Right lobe of liver (tissue), 6 donors: ENCODE data around the gene FYN. TPM values are rescaled to one million over a fixed set of nuclear protein-coding genes. Genes with fewer than 3 reads are reported as not detected.

Source experiments
- ATAC-seq, 4 donors: fragments of 200-7000 bp; cut with Tn5 transposase; one replicate each; pipeline ENCODE4 v1.9.1; 2020; ENCODE audit warnings: mild to moderate bottlenecking in 4 of 4, moderate library complexity in 4 of 4
- DNase-seq, 3 donors: peaks; one replicate each; pipeline ENCODE4 v3.0.0-alpha.2; 2020
- H3K27ac ChIP-seq, 3 donors: fragments of 200-600 bp; one replicate each; pipeline ENCODE4 v1.8.0; 2022
- H3K27me3 ChIP-seq, 2 donors: fragments of 200-600 bp; one replicate each; pipeline ENCODE4 v1.8.0; 2022
- H3K36me3 ChIP-seq, 4 donors: fragments of 200-600 bp; sonication (generic) in 1 of 4; one replicate each; pipeline versions ENCODE4 v1.5.1 to v1.8.0; 2017 to 2022; ENCODE audit warnings: control low read depth in 1 of 4
- H3K4me1 ChIP-seq, 4 donors: fragments of 200-600 bp; sonication (generic) in 1 of 4; one replicate each; pipeline versions ENCODE4 v1.5.1 to v1.8.0; 2017 to 2022; ENCODE audit warnings: control low read depth in 1 of 4
- H3K4me3 ChIP-seq, 3 donors: fragments of 200-600 bp; one replicate each; pipeline ENCODE4 v1.8.0; 2022
- H3K9me3 ChIP-seq, 4 donors: fragments of 200-600 bp; sonication (generic) in 1 of 4; one replicate each; pipeline versions ENCODE4 v1.5.1 to v1.8.0; 2017 to 2022; ENCODE audit warnings: control low read depth in 1 of 4
- POLR2A ChIP-seq: fragments of 450-650 bp; IDR thresholded peaks from one replicate; pipeline ENCODE4 v1.6.1; 2017; ENCODE audit warnings: antibody characterized with exemption, mild to moderate bottlenecking
- WGBS: methylation state at CpG from one replicate; pipeline ENCODE4 v1.1.6; 2018; ENCODE audit warnings: low coverage, low lambda C conversion rate; ENCODE audit not compliant: insufficient coverage; ENCODE audit errors: missing lambda C conversion rate; 5-methylcytosine and 5-hydroxymethylcytosine counted together
- intact Hi-C, 2 donors: fragments of 100-400 bp; cut with DNase I; formaldehyde crosslinking; loops; one replicate each; pipeline versions ENCODE4 v1.11.2 to v1.14.1; 2022
- total RNA-seq, 6 experiments: library from RNA; depleted of rRNA in 2 of 6; stranded (reverse); fragments of >200 nt in 2 of 6; fragmentation: NEBNext Ultra II Directional in 3 of 6; extraction: Animal tissue kit (Norgen Biotek cat#: 25700) in 3 of 6; gene quantifications; one replicate each; pipeline versions ENCODE4 v1.1.0 to v1.2.4, GENCODE V29; 2016 to 2023
- TF ChIP-seq, protein P1 (sequence below), 4 donors: fragments of 200-600 bp in 3 of 4; fragments of 450-650 bp in 1 of 4; IDR thresholded peaks; one replicate each; pipeline versions ENCODE4 v1.5.1 to v1.8.0; 2016 to 2022; ENCODE audit warnings: antibody characterized with exemption in 4 of 4, mild to moderate bottlenecking in 2 of 4
- donor health status: DM: no; HTN: yes; CAD: no.
- donor health status: DM: no; HTN: no; CAD: no.
- donor health status: DM: no; HTN: no; CAD: no.
- donor health status: DM: no; HTN: yes; CAD: no.
- donor health status: DM: no; HTN: yes; CAD: no.

Gene FYN
- total RNA-seq, 6 experiments from 2014 or later = 16.8 to 33.7 (median 23.5) TPM

DNA sequence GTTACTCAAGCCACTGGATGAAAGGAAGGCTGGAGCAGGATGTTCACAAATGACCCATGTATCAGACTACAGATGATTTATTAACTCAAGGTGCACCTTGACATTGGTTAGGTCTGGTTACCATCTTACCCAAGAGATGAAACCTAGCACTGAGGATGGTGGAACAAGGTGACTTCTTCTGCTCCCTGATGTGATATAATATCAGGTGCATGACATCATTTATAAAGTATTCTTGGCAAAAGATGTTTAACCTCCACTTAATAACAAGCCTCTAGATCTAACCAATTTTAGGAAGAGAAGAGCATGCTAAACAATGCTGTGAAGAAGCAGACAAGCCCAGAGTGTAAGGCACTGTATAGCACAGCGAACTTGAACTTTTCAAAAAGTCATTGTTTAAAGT, 100.9 kb downstream of the FYN start:
- Histone ChIP-seq H3K9me3 (no peaks in the 10 kb centered on the region), H3K27ac (no peak overlapping the region), H3K27me3 (no peaks in the 10 kb centered on the region), H3K4me1 (no peaks in the 10 kb centered on the region), H3K36me3 (no peaks in the 10 kb centered on the region), H3K4me3 (no peak overlapping the region)
- intact Hi-C loops = no loop called here
- WGBS = 88% methylated on average over 1 of the region's 1 CpG
- ATAC-seq = no peak
- DNase-seq = no peak
- TF ChIP-seq, protein P1, sequence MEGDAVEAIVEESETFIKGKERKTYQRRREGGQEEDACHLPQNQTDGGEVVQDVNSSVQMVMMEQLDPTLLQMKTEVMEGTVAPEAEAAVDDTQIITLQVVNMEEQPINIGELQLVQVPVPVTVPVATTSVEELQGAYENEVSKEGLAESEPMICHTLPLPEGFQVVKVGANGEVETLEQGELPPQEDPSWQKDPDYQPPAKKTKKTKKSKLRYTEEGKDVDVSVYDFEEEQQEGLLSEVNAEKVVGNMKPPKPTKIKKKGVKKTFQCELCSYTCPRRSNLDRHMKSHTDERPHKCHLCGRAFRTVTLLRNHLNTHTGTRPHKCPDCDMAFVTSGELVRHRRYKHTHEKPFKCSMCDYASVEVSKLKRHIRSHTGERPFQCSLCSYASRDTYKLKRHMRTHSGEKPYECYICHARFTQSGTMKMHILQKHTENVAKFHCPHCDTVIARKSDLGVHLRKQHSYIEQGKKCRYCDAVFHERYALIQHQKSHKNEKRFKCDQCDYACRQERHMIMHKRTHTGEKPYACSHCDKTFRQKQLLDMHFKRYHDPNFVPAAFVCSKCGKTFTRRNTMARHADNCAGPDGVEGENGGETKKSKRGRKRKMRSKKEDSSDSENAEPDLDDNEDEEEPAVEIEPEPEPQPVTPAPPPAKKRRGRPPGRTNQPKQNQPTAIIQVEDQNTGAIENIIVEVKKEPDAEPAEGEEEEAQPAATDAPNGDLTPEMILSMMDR (IDR thresholded peaks at IDR 0.05) = no peak
- TF ChIP-seq POLR2A = no peak

DNA sequence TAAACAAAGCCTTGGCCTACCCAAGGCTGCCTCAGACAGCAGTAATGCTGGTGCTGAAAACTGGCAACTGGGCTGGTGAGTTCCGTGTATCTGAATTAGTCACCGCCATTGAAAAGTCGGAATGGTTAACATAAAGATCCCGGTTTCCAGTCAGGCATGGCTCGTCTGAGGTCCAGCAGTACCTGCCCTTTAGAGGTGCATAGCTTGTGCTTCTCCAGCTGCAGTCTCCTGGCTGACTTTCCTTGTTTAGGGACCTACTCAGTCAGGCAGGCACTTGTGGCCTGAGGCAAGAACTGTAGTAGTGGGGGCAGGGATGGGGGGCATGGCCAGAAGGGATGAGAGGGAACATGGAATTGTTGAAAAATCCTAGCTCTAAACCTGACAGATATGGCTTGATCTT, 101.6 kb downstream of the FYN start:
- no peaks in the 10 kb centered on the region for H3K9me3 ChIP-seq
- no peaks in the 10 kb centered on the region for H3K36me3 ChIP-seq
- no peak overlapping the region for H3K4me3 ChIP-seq
- H3K4me1 ChIP-seq = no peaks in the 10 kb centered on the region
- TF ChIP-seq POLR2A = no peak
- TF ChIP-seq, protein P1 (IDR thresholded peaks at IDR 0.05) = no peak
- no peak overlapping the region for H3K27ac ChIP-seq
- WGBS = 91% methylated on average over 5 of the region's 5 CpGs
- DNase-seq (no peak), ATAC-seq (no peak)
- intact Hi-C loops = no loop called here
- no peaks in the 10 kb centered on the region for H3K27me3 ChIP-seq

DNA sequence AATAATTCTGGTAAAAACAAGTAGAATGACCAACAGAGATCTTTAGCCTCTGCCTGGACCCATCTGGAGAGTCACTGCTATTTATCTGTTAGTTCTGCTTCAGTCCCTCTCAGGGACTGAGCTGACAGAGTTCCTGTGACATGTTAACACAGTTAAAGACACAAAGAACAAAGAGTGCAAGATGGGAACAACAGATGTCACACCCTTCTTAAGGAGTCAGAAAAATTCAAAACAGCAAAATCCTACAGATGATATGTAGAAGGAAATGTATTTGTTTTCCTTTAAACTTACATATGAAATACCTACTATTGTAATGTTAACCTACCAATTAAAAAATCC, 102.2 kb downstream of the FYN start:
- no peak overlapping the region for H3K4me3 ChIP-seq
- no peak overlapping the region for H3K27ac ChIP-seq
- no peaks in the 10 kb centered on the region for H3K36me3 ChIP-seq
- no peaks in the 10 kb centered on the region for H3K4me1 ChIP-seq
- intact Hi-C loops = no loop called here
- DNase-seq (no peak), ATAC-seq (no peak)
- TF ChIP-seq POLR2A = no peak
- TF ChIP-seq, protein P1 (IDR thresholded peaks at IDR 0.05) = no peak
- no peaks in the 10 kb centered on the region for H3K9me3 ChIP-seq
- no peaks in the 10 kb centered on the region for H3K27me3 ChIP-seq

DNA sequence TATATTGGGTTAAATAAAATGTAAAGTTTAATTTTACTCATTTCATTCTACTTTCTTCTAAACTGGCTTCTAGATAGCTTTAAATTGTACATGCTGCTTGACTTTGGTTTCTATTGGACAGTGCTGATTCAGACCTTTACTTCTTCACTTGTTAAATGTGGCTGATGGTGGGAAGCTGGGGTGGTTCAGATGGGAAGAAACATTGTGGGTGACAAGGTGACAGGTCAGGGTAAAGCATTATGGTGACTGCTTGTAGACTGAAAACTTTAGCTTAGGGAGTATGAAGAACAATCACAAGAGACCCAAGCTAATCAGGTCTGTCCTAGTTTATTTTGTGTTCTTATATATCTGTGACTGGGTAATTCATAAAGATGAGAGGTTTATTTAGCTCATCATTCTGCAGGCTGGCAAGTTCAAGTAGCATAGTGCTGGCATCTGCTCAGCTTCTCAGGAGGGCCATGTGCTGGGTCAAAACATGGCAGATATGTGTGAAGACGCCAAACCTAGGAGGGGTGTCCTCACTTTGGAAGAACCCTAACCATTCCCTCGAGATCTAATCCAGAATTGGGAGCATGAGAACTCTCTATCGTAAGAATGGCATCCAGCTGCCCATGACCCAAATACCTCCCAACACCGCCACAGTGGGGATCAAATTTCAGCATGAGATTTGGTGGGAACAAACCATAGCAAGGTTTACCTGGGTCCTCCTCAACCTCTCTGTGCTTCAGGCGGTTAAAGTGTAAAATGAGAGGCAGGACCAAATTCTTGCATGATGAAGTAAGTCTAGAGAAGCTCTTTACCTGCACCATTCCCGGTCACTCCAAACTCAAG, 102.8 kb downstream of the FYN start:
- H3K27ac ChIP-seq = no peak overlapping the region
- no peaks in the 10 kb centered on the region for H3K9me3 ChIP-seq
- no peak for TF ChIP-seq POLR2A
- TF ChIP-seq, protein P1 (IDR thresholded peaks at IDR 0.05) = no peak
- H3K27me3 ChIP-seq = no peaks in the 10 kb centered on the region
- WGBS = 94% methylated on average over 2 of the region's 6 CpGs
- DNase-seq (no peak), ATAC-seq (no peak)
- no peak overlapping the region for H3K4me3 ChIP-seq
- no peaks in the 10 kb centered on the region for H3K36me3 ChIP-seq
- intact Hi-C loops = no loop called here
- H3K4me1 ChIP-seq = no peaks in the 10 kb centered on the region
